ENCODE measurements around the gene SH2D6. TPM values are rescaled to one million over a fixed set of nuclear protein-coding genes. Genes with fewer than 3 reads are reported as not detected.
"Not testable (repeated sequence)": the region's sequence is repeated elsewhere in the genome, so short reads cannot be mapped to it uniquely, and the experiment has no call there.

SH2D6 gene
- total RNA-seq, 1 experiment from 2014 or later: 8.0 TPM

DNA sequence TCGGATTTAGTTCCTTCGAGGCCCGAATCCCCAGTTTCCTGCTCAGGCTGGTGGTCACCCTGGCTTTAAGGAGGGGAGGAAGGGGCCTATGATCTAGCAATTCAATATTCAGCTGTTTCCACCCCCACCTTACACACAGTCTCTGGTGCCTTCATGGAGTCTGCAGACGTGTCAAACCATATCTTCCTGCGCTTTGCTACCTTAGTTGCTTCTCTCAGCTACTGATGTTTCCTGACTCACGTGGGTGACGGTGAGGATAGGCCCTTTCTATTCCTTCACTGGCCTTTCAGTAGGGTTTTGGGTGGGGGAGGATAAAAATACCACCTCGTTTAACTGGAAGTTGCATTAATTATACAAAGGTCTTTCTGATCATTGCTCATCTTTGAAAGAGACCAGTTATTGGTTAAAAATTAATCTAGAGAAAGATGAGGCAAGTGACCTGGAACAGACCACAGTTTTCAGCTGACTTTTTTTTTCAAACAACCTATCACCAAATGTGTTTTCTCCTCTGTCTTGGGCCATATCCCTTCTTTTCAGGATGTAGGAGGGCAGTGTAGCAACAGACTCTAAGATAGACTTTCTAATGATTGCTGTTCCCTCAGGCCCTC, 49.7 kb downstream of the SH2D6 start:
- DNase-seq (ENCODE audit: low read depth): no peak

DNA sequence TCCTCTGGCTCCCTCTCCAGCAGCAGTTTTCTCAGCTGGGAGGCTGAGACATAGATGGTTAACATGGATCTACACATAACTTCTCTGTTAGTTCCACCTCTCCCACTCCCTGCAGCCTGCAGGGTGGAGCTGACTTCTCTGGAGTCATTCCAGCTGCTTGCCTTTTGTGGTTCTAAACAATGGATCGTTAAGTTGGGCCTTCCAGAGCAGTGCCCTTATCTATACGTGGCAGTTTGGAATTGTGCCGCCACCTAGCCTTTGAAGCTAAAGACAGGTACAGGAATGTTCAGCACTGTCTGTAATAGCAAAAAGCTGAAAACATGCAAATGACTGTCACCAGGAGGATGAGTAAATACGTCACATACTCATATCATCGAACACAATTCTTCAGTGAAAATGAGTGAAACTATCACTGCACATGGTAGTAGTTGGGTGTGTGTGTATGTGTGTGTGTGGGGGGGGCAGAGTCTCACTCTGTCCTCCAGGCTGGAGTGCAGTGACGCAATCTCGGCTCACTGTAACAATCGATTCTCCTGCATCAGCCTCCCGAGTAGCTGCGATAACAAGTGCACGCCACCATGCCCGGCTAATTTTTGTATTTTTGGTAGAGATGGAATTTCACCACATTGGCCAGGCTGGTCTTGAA, 50.3 kb downstream of the SH2D6 start:
- peak; percentile 35 for DNase-seq (ENCODE audit: low read depth)

DNA sequence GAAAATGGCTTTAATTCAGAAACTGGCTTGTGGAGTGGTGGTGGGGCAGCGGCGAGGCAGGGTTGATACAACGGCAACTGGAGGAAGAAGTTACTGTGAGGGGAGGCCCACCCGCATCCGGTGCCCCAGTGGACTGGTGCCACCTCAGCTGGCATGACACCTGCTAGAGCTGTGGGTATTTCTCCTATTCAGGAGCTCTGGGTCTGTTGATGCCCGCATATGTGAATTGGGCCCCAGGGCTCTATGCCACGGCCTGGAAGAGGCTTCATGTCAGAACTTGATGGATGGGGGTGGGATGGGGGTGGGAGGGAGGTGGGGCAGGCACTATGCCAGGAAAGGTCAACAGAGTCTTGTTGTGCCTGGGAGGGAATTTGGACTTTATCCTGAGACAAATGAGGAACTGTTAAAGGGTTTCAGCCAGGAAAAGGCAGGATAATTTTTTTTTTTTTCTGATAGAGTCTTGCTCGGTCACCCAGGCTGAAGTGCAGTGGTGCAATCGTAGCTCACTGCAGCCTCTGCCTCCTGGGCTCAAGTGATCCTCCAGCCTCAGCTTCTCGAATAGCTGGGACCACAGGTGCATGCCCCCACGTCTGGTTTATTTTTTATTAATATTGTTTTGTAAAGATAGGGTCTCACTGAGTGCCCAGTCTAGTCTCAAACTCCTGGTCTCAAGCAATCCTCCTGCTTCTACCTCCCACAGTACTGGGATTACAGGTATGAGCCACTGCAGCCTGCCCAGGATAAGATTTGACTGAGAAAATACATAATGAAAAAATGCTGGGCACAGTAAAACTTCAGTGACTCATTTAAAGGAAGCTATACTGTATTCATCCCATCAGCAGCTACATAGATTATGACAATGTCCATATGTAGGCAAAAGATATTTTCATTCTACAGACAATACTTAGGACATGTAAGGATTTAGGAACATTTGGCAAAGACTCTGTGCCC, 52.6 kb downstream of the SH2D6 start:
- no peak for DNase-seq (ENCODE audit: low read depth)

DNA sequence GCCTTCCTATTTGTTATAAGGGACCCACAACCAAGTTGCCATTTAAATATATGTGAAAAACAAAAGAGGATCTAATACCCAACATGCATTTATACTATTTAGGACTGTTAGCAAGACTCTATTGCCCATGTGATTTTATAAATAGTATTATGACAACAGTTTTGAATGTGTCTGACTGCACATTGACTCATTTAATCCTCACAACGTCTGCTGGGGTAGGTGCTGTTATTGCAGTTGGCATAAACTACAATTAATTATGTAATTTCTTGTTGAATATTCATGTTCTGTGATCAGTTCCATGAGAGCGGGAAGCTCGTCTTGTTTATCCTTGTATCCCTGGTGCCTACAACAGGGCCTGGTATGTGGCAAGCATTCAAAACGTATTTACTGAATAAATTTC, 53.7 kb downstream of the SH2D6 start:
- DNase-seq (ENCODE audit: low read depth): peak; percentile 83

DNA sequence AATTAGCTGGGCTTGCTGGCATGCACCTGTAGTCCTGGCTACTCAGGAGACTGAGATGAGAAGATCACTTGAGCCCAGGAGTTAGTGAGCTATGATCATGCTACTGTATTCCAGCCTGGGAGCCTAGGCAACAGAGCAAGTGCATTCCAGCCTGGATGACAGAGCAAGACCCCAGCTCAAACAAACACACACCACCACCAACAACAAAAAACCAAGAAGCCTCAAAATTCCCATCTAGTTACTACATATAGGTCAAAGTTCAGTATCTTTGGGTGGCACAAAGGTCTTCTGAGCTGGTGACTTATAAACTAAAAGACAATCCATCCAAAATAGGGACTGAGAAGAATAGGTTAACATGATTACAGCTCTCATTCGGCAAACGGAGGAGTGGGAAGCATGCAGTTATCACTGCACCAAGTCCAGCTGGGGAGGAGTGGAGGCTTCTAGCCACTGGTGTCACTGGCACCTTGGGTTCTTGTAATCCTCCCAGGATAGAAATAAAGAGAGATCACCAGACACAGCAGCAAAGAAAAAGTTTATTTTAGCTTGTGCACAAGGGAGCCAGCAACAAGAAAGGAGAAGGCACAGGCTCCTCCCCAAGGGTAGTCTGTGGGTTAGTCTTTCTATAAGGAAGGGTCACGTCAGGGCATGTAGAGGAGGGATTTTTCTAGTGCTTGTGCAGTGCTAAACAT, 57.4 kb downstream of the SH2D6 start:
- no peak for DNase-seq (ENCODE audit: low read depth)

DNA sequence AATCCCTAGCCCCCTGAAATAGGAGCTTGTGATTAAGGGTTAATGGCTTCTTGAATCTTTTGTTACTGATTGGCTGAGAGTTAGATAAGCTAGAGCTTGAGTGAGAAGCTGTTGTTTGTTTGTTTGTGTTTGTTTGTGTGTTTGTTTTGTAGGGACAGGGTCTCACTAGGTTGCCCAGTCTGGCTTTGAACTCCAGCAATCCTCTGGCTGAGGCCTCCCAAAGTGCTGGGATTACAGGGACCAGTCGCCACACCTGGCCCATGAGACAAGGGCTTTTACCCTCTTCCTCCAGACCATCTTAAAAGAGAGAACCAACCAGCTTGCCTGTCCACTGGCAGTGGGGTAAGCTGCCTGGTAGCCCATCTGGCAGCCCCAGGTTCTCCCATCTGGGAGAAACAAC, 58.1 kb downstream of the SH2D6 start:
- DNase-seq (ENCODE audit: low read depth): no peak

DNA sequence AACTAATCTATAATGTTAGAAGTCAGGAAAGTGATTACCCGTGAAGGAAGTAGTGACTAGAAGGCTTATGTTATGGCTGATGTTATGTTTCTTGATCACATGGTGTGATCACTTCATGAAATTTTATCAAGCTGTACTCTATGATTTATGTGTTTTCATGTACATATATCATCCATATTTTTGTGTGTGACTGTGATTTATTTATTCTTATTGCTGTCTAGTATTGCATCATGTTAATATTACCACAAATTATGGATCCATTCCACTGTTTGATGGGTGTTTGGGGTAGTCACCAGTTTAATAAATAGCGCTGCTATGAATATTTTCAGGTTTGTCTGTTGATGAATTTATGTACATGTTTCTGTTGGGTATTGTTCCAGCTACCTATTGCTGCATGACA, 59.4 kb downstream of the SH2D6 start:
- no peak for DNase-seq (ENCODE audit: low read depth)

DNA sequence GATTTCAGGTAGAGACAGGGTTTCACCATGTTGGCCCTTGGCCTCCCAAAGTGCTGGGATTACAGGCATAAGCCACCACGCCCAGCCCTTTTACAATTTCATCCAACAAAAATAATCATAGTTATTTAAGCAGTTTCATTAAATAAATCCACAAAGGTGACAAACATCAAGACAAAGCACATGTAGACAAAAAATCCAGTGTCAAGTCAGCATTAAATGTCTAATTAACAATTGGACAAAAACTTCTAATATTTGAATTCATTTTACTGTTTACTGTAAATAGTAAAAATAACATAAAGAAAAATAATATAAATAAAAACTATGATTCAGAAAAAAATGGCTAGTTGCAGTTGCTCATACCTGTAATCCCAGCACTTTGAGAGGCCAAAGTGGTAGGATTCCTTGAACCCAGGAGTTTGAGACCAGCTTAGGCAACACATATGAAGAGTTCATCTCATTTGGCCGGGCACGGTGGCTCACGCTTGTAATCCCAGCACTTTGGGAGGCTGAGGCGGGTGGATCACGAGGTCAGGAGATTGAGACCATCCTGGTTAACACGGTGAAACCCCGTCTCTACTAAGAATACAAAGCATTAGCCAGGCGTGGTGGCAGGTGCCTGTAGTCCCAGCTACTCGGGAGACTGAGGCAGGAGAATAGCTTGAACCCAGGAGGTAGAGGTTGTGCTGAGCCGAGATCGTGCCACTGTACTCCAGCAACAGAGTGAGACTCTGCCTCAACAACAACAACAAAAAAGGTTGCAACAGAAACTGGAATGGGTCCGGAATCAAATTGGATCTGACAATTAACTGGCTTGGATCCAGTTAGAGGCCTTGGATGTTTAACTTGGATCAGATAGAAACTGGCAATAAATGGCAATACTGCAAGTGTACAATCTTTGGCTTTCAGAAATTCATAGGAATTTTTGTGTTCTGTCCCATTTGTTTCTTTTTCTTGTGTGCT, 63.6 kb downstream of the SH2D6 start:
- no peak for DNase-seq (ENCODE audit: low read depth)

DNA sequence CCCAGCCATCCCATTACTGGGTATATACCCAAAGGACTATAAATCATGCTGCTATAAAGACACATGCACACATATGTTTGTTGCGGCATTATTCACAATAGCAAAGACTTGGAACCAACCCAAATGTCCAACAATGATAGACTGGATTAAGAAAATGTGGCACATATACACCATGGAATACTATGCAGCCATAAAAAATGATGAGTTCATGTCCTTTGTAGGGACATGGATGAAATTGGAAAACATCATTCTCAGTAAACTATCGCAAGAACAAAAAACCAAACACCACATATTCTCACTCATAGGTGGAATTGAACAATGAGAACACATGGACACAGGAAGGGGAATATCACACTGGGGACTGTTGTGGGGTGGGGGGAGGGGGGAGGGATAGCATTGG, 66.1 kb downstream of the SH2D6 start:
- DNase-seq (ENCODE audit: low read depth): not testable (repeated sequence)

DNA sequence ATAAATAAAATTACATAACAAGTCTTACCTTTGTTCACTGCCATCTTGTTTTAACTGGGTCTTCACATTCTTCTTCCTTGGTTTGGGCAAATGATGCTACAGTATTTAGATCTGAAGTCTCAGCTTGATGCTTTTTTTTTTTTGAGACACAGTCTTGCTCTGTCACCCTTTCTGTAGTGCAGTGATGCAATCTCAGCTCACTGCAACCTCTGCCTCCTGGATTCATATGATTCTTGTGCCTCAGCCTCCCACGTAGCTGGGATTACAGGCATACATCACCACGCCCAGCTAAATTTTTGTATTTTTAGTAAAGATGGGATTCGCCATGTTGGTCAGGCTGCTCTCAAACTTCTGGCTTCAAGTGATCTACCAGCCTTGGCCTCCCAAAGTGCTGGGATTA, 67.3 kb downstream of the SH2D6 start:
- no peak for DNase-seq (ENCODE audit: low read depth)

Other genes with a start within 250 kb of the SH2D6 start
- gene TGOLN2, start 90.7 kb upstream of the SH2D6 start, total RNA-seq (2014; rRNA removed): 114 and 115 TPM in 2 replicates
- gene RETSAT, start 64.2 kb upstream of the SH2D6 start, total RNA-seq (2014; rRNA removed): 52.3 and 61.3 TPM in 2 replicates
- 20.4 and 22.6 TPM in 2 replicates for gene ELMOD3, start 63.9 kb upstream of the SH2D6 start, total RNA-seq (2014; rRNA removed)
- 156 and 172 TPM in 2 replicates for gene CAPG, start 8.3 kb upstream of the SH2D6 start, total RNA-seq (2014; rRNA removed)
- 420 and 517 TPM in 2 replicates for gene MAT2A, start 120.5 kb downstream of the SH2D6 start, total RNA-seq (2014; rRNA removed)
- 115 and 134 TPM in 2 replicates for gene GGCX, start 142.8 kb downstream of the SH2D6 start, total RNA-seq (2014; rRNA removed)
- gene VAMP8, start 158.9 kb downstream of the SH2D6 start, total RNA-seq (2014; rRNA removed): 21.2 and 27.1 TPM in 2 replicates
- gene VAMP5, start 165.7 kb downstream of the SH2D6 start, total RNA-seq (2014; rRNA removed): 111 and 146 TPM in 2 replicates
- 235 and 236 TPM in 2 replicates for gene RNF181, start 177.0 kb downstream of the SH2D6 start, total RNA-seq (2014; rRNA removed)
- 18.9 and 24.4 TPM in 2 replicates for gene TMEM150A, start 184.0 kb downstream of the SH2D6 start, total RNA-seq (2014; rRNA removed)
- 9.4 and 15.7 TPM in 2 replicates for gene C2orf68, start 193.4 kb downstream of the SH2D6 start, total RNA-seq (2014; rRNA removed)
- 68.3 and 92.4 TPM in 2 replicates for gene USP39, start 197.5 kb downstream of the SH2D6 start, total RNA-seq (2014; rRNA removed)
- not detected in 2 replicates for gene SFTPB, start 249.5 kb downstream of the SH2D6 start, total RNA-seq (2014; rRNA removed)